MM.1S (cell line): ENCODE data around the gene CRKL.

Experiments
- CTCF ChIP-seq: fragments of 300-600 bp; sonication (generic); IDR thresholded peaks from 2 replicates; pipeline ENCODE4 v1.5.1; 2016; ENCODE audit warnings: antibody characterized with exemption, low read length, mixed read lengths
- EZH2 ChIP-seq: fragments of 300-600 bp; sonication (generic); optimal IDR thresholded peaks from 2 replicates; pipeline ENCODE3; 2017; ENCODE audit warnings: low read depth, mild to moderate bottlenecking, antibody characterized with exemption, low read length, mixed read lengths

GRCh38 chr22:20905415-20906386 is 11.5 kb upstream of the CRKL start:
- TF ChIP-seq EZH2: no peak
- no peak for TF ChIP-seq CTCF
